Stimulated activated CD8-positive, alpha-beta memory T cell treated with anti-CD3 and anti-CD28 coated beads, Interleukin-12 subunit alpha, Interleukin-12 subunit beta, amount 100 ng/mL, for 1 hour (primary cell): Measurements from ENCODE around the gene NRDE2.

ENCODE experiments used
- DNase-seq: peaks from one replicate; pipeline ENCODE4 v3.0.0-alpha.2; 2020; ENCODE audit warnings: low read depth

NRDE2 gene, protein sequence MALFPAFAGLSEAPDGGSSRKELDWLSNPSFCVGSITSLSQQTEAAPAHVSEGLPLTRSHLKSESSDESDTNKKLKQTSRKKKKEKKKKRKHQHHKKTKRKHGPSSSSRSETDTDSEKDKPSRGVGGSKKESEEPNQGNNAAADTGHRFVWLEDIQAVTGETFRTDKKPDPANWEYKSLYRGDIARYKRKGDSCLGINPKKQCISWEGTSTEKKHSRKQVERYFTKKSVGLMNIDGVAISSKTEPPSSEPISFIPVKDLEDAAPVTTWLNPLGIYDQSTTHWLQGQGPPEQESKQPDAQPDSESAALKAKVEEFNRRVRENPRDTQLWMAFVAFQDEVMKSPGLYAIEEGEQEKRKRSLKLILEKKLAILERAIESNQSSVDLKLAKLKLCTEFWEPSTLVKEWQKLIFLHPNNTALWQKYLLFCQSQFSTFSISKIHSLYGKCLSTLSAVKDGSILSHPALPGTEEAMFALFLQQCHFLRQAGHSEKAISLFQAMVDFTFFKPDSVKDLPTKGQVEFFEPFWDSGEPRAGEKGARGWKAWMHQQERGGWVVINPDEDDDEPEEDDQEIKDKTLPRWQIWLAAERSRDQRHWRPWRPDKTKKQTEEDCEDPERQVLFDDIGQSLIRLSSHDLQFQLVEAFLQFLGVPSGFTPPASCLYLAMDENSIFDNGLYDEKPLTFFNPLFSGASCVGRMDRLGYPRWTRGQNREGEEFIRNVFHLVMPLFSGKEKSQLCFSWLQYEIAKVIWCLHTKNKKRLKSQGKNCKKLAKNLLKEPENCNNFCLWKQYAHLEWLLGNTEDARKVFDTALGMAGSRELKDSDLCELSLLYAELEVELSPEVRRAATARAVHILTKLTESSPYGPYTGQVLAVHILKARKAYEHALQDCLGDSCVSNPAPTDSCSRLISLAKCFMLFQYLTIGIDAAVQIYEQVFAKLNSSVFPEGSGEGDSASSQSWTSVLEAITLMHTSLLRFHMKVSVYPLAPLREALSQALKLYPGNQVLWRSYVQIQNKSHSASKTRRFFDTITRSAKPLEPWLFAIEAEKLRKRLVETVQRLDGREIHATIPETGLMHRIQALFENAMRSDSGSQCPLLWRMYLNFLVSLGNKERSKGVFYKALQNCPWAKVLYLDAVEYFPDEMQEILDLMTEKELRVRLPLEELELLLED

DNA sequence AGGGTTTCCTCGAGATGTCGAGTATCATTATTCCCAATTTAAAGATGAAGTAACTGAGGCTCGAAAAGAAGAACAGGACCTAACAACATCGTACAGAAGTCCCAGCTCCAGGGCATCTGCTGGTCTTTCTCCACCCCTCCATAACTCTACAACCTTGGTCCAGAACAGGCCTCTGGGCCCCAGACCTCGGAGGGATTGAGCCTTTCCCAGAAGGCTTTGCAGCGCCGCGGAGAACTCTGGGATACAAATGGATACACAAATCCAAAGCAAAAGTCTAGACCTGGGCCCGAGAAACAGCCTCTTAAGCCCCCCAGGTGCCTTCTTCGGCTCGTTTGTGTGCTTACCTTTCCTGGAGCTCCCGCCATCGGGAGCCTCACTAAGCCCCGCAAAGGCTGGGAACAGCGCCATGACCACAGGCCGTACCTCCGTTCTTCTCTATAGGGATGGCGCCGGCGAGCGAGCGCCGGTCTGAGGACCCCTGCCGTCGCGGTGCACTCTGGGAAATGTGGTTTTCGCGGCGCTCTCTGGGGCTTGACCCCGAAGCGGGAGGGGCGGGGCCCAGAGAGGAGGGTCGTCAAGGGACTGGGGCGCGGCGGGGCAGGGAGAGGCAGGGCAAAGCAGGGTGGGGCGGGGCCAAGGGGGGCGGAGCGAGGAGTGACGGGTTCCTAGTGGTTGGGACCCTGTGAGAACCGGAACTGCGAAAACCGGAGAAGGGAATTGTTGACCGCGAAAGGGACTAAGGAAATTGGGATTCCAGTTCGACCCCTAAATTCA lies at the start of gene NRDE2:
TSS of gene NRDE2 (minus strand) at position 445 of the 774 bp plus-strand sequence. CDS start at position 408, 37 bp downstream.
- peak; percentile 90 for DNase-seq

DNA sequence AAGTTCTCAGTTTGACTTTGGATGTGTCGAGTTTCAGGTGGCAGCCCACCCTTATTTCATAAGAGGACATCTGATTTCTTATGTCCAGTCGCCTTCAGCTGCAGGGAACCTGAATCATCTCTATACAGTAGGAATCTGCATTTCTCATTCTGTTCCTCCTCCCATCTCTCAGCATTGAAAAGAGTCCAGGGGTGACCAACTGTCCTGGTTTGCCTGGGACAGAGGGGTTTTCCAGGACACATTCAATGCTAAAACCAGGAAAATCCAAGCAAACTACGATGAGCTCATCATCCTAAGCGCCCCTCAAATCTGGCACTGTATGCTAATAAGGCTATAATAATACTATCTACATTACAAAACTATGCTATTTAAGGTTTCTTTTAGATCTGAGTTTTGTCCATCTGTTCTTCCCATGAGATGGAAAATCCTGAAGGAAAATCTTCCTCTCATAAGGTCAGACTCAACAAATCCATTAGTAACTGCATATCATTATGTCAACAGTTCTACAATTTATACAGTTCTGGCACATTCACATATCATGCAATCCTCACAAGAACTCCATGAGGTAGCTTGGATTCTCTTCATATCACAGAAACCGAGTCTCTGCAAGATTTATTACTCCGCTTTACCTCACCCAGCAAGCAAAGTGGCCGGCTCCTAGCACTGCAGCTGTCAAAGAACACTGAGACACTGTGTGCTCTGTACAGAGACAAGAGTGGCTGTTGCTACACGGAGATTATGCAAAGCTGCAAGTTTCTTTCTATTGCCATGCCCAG lies 49.5 kb upstream of the NRDE2 start:
- no peak for DNase-seq

DNA sequence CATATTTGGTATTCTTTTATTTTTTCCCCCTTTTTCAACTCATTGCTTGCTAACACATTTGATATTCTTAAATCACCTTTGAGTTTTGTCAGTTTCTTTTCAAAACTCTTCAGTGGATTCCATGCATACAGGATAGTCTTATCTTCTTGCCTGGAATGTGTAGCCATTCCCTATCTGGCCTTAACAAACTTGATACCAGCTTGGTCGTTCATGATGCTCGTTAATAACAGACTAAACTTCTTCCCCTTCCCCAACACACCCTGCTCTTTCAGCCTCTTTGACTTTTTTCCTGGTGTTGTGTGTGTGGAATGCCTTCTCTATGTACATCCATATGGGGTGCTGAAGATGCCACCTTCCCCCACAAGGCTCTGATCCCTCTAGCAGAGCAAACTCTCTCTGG lies 47.4 kb upstream of the NRDE2 start:
- DNase-seq, result no peak

DNA sequence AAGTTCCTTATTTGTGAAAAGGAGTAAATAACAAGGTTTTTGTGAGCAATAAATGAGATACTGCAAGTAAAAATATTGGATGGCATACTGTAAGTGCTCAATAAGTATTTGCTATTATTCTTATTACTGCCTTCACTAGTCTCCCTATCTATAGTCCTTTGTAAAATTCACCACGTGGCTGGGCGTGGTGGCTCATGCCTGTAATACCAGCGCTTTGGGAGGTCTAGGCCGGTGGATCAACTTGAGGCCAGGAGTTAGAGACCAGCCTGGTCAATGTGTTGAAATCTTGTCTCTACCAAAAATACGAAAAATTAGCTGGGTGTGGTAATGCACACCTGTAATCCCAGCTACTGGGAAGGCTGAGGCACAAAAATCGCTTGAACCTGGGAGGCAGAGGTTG lies 46.5 kb upstream of the NRDE2 start:
- DNase-seq, result no peak

DNA sequence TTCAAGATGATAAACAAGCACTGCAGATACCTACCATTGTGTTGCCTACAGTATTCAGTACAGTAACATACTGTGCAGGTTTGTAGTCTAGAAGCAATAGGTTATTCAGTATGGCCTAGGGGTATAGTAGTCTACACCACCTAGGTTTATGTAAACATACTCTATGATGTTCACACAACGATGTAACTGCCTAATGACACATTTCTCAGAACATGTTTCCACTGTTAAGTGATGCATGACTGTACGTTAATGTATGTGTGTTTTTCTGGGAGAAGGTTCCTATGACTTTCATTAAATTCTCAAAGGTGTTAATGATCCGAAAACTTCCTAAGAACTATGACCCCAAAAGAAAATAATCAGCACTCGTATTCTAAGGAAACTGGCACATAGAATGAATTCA lies 44.2 kb upstream of the NRDE2 start:
- DNase-seq, result no peak

DNA sequence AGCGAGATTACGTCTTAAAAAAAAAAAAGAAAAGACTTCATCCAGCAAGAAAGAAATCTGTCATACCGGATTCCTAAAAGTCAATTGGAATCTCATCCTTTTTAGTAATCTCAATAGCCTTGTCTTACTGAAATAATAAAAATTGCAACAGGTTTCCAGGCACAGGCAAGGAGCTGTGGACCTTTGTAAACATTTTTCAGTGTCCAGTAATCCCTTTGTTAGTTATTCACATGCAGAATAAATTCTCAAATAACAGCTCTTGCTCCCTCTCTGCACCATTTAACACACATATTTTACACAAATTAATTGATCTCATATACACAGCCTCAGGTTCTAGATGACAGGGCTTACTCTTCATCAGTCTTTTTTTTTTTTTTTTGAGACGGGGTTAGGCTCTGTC lies 43.1 kb upstream of the NRDE2 start:
- no peak for DNase-seq

DNA sequence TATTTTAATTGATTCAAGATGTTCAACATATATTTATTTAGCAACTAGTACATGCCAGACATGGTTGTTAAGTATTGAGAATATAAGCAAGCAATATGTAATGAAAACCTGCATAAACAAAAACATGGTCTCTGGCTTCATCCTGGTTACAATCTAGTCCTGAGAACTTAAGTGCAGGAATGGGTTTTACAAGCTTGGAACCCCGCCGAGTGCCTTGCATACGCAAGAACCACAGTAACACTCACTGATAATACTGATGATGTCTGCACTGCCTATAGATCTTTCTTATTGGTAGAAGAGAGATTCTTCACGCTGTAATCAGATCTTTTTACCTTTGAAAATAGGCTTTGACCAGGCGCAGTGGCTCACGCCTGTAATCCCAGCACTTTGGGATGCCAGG lies 42.1 kb upstream of the NRDE2 start:
- DNase-seq, result no peak

DNA sequence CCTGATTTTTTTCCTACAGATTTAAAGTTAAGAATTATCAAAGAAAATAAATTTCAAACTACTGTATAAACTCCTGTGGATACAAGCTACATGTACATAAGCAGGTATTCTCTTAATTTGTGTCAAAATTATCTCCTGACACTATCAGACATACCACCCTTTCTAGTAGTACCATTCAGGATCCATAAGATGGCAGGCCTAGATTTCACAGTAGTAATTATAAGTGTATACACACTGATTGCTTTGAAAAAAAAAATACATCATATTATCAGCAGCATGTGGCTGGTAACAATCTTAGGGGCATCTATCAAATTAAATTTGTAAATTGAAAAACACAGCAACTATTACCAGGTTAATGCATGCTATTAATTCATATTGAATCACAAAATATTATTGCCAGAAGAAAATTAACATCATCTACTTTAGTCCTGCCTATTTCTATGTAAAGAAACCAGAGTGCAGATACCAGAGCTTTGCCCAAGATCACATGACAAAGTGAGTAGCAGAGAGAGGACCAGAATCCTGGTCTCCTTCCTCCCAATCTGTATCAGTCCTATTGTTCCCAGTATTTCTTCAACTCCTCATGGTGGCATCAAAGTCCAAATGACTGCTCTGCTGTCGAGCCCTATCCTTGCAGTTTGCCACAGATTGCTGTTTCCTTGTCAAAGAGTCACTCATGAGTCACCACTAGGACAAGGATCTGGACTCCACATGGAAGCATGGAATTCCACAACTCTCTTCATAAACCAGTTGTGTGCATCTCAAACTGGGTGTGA lies 37.4 kb upstream of the NRDE2 start:
- no peak for DNase-seq

DNA sequence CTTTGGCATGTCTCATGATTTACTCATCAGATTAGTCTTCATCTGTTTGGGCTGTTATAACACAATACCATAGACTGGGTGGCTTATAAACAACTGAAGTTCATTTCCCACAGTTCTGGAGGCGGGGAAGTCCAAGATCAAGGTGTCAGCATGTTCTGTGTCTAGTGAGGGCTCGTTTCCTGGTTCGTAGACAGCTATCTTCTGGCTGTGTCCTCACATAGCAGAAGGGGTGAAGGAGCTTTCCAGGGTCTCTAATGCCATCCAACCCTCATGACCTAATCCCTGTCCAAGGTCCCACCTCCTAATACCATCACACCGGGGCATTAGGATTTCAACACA lies 30.8 kb upstream of the NRDE2 start:
- DNase-seq, result no peak

DNA sequence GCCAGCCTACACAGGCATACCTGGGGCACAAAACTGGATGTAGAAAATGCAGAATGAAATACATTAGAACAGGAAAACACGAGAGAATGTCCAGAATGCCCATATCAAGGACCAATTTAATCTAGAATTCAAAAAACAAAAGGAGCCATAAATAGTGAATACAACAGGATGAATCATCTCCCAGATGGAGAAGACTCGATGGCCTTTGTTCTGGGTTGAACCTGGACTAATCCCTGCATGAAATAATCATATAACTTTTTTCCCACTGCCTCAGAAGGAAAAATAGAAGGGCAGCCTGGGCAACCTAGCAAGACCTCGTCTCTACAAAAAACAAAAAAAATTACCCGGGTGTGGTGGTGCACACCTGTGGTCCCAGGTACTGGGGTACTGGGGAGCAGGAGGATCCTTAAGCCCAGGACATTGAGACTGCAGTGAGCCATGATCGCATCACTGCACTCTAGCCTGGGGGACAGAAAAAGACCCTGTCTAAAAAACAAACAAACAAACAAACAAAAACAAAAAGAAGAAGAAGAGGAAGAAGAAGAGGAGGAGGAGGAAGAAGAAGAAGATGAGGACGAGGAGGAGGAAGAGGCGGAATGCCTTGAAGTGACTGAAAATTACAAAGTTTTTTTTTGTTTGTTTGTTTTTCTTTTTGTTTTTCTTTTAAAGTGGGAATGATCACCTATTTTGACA lies 30.3 kb upstream of the NRDE2 start:
- no peak for DNase-seq

DNA sequence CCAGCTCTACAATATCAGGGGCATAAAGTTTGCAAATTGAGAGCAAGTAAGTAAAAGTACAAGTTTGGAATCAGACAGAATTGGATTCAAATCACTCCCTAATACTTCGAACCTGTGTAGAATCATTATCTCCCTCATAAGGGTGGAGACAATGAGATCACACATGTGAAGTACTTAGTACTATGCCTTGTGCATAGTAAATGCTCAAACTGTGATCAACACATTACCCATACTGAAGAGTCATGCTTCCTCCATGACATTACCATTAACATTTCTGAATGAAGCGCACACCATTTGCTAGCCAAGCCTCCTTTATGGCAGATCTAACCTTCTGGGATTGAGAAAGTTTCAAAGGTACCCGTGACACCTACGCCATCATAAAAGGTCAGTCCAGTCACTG lies 26.6 kb upstream of the NRDE2 start:
- no peak for DNase-seq

DNA sequence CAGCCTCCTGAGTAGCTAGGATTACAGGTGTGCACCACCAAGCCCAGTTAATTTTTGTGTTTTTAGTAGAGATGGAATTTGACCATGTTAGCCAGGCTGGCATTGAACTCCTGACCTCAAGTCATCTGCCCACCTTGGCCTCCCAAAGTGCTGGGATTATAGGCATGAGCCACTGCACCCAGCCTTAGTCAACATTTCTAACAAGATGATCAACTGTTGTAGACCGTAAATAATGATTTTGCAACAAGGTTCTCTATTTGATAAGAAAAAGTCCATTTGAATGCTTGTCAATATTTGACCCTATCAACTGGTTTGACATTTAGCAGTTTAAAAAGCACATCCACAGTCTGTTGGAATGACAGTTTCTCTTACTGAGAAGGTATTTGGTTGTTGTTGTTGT lies 25.2 kb upstream of the NRDE2 start:
- DNase-seq, result no peak

DNA sequence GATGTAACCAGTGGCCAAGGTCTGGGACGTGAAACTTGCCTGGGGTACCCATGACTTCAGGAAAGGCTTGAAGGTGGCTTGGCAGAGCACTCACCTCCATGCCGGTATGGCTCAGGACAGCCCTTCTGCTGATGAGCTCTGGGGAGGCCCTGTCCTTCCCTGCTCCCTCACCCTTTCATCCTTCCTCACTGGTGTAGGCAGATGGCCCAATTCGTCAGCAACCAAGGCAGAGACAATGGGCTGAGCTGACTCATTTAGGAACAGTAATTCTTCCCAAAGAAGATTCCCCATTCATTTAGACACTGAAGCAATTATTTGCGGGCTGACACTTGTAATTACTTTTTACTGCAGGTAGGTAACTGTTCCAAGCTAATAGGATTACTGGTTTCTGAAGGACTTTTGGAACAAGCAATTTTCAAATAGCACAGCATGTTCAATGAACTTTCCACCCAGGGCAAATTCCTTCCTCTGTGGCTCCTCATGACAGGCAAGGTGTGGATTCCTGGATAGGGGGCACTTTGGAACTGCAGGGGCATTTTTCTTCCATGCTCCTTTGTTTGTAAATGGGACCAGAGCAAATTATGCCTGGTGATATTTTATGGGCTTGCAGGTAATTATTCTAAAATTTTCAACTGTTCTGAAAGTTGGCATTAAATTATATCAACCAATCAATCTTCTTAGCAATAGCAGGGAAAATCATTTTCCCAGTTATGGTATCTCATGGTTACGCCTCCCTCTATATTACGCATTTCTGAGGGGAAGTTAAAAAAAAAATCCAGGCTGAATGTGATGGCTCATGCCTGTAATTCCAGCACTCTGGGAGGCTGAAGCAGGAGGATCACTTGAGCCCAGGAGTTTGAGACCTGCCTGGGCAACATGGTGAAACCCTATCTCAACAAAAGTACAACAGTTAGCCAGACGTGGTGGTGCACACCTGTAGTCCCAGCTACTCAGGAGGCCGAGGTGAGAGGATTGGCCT lies 24.1 kb upstream of the NRDE2 start:
- no peak for DNase-seq

DNA sequence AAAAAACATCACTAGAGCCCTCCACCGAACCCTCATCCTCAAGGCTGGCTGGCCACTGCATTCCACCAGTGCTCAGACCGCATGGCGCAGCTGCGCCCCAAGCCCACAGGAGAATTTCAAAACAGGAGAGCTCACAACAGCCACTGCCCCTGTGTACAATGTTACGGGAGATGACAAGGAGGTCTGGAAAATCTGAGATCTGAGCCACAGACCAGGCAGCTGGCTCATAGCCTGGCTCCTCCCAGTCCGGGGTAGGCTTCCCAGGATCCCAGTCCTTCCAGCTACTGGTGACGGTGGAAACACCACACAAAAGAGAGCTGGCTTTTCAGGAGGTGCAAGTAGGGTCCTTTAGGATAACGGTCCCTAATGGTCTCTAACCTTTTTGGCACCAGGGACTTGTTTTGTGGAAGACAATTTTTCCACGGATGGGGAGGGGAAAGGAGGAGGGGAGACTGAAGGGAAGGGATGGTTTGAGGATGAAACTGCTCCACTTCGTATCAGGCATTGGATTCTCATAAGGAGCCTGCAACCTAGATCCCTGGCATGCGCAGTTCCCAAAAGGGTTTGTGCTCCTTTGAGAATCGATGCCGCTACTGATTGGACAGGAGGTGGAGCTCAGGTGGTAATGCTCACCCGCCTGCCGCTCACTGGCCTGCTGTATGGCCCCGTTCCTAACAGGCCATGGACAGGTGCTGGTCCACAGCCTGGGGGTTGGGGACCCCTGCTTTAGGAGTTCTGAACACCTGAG lies 23.0 kb upstream of the NRDE2 start:
- DNase-seq, result no peak

DNA sequence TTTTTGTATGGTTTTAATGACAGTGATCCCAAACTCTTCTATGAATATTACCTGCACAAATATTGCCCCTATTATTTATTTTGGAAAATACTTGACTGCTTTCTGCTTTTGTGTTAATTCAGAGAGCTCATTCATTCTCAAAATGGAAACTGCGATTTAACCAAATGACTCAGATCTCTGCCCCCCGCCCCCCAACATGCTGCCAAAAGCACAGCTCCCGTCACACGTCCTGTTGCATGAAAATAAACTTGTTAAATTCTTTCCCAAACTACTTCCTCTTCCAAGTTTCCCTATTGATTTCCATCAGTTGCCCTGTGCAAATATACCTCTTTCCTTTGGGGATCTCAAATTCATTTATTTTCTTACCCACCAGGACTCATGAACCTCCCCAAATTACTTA lies 18.0 kb upstream of the NRDE2 start:
- DNase-seq, result no peak

DNA sequence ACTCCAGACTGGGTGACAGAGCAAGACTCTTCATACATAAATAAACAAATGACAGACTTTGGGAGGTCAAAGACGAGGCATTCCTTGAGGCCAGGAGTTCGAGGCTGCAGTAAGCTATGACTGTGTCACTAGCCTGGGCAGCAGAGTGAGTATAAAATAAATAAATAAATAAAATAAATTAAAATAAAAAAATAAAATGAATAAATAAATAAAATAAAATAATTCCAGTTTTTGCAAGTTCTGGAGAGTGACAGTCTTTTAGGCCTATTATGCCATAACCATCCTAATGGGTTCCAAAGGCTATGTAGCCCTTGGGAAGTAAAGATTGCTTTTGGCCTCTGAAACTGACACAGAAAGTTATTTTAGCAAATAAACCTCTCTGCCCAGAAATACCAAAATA lies 16.5 kb upstream of the NRDE2 start:
- DNase-seq, result no peak

DNA sequence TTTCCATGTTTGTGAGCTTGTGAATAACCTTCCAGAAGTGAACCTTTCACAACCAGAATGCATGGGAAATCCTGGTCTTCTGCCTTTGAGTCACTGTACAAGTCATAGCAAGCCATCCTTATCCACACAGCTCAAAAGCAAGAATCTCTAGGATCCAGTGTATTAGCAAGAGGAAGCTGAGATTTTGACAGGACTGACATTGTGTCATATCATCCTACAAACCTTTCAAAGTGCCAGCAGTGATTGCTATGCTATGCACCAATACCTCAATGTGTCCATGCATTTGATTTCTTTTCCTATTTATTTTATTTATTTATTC lies 13.5 kb upstream of the NRDE2 start:
- DNase-seq, result no peak
